BLaER1 treated with 17β-estradiol and CSF1 and Interleukin-3, amounts not matched to agents 10 nM and 100 nM (cell line): Measurements from ENCODE around the gene TRIM14.
"Not testable (repeated sequence)": the region's sequence is repeated elsewhere in the genome, so short reads cannot be mapped to it uniquely, and the experiment has no call there.

Source experiments
- H3K27ac ChIP-seq, 11 experiments: shearing (Covaris generic); formaldehyde crosslinking; 2 replicates each; pipeline ENCODE4 v1.8.1; 2022
- H3K27me3 ChIP-seq, 11 experiments: shearing (Covaris generic); formaldehyde crosslinking; 2 replicates each; pipeline ENCODE4 v1.8.1; 2022
- H3K36me3 ChIP-seq, 11 experiments: shearing (Covaris generic); formaldehyde crosslinking; 2 replicates each; pipeline ENCODE4 v1.8.1; 2022
- H3K4me1 ChIP-seq, 10 experiments: shearing (Covaris generic); formaldehyde crosslinking; 2 replicates each; pipeline ENCODE4 v1.8.1; 2022
- H3K4me2 ChIP-seq, 11 experiments: shearing (Covaris generic); formaldehyde crosslinking; 2 replicates each; pipeline ENCODE4 v1.8.1; 2022
- H3K4me3 ChIP-seq, 10 experiments: shearing (Covaris generic); formaldehyde crosslinking; 2 replicates each; pipeline ENCODE4 v1.8.1; 2022
- H3K9ac ChIP-seq, 11 experiments: shearing (Covaris generic); formaldehyde crosslinking; 2 replicates each; pipeline ENCODE4 v1.8.1; 2022
- H3K9me3 ChIP-seq, 11 experiments: shearing (Covaris generic); formaldehyde crosslinking; replicated peaks in 1 of 11; 2 replicates each; pipeline ENCODE4 v1.8.1; 2022
- H4K20me1 ChIP-seq, 11 experiments: shearing (Covaris generic); formaldehyde crosslinking; 2 replicates each; pipeline ENCODE4 v1.8.1; 2022
- Cebpa-rat ChIP-seq, 11 experiments: shearing (Covaris generic); IDR thresholded peaks; 2 replicates each; pipeline ENCODE4 v1.8.1; 2022

TRIM14 gene

GRCh38 chr9:98034593-98035546 is 84.2 kb downstream of the TRIM14 start:
- Histone ChIP-seq H3K9ac (no peak overlapping the region), H4K20me1 (no peaks in the 10 kb centered on the region), H3K9me3 (no peaks in the 10 kb centered on the region), H3K36me3 (no peaks in the 10 kb centered on the region), H3K4me1 (peaks cover 26 to 38% (median 32%) of the 10 kb centered on the region in 10 experiments), H3K4me3 (no peak overlapping the region), H3K4me2 (peak overlapping the region in 10 of 11 experiments; percentile 12 to 57 (median 40); a peak in 17 of 22 replicates), H3K27me3 (no peaks in the 10 kb centered on the region), H3K27ac (no peak overlapping the region)
- TF ChIP-seq Cebpa-rat (IDR thresholded peaks at IDR 0.05): no peak

GRCh38 chr9:98031935-98032334 is 87.1 kb downstream of the TRIM14 start:
- Histone ChIP-seq H4K20me1 (no peaks in the 10 kb centered on the region), H3K4me1 (peaks cover 10 to 14% (median 13%) of the 10 kb centered on the region in 10 experiments; a peak in 19 of 20 replicates), H3K36me3 (no peaks in the 10 kb centered on the region), H3K9me3 (no peaks in the 10 kb centered on the region), H3K4me2 (no peak overlapping the region), H3K4me3 (no peak overlapping the region), H3K27ac (no peak overlapping the region), H3K27me3 (no peaks in the 10 kb centered on the region), H3K9ac (no peak overlapping the region)
- no peak for TF ChIP-seq Cebpa-rat (IDR thresholded peaks at IDR 0.05)

GRCh38 chr9:98031169-98031568 is 87.9 kb downstream of the TRIM14 start:
- TF ChIP-seq Cebpa-rat (IDR thresholded peaks at IDR 0.05): no peak
- Histone ChIP-seq H3K36me3 (peaks cover 0 to 6% (median 0%) of the 10 kb centered on the region in 11 experiments; a peak in 3 of 22 replicates), H3K4me3 (no peak overlapping the region), H3K4me1 (peaks cover 10 to 14% (median 12%) of the 10 kb centered on the region in 10 experiments; a peak in 19 of 20 replicates), H3K9me3 (no peaks in the 10 kb centered on the region), H3K27ac (no peak overlapping the region), H4K20me1 (no peaks in the 10 kb centered on the region), H3K9ac (no peak overlapping the region), H3K4me2 (no peak overlapping the region), H3K27me3 (no peaks in the 10 kb centered on the region)

GRCh38 chr9:98024702-98025101 is 94.3 kb downstream of the TRIM14 start:
- Histone ChIP-seq H3K4me3 (no peak overlapping the region), H3K27me3 (no peaks in the 10 kb centered on the region), H3K9me3 (no peaks in the 10 kb centered on the region), H3K4me1 (peaks cover 0 to 6% (median 0%) of the 10 kb centered on the region in 10 experiments; a peak in 1 of 20 replicates), H3K36me3 (peaks cover 4 to 35% (median 23%) of the 10 kb centered on the region in 11 experiments; a peak in 20 of 22 replicates), H3K27ac (no peak overlapping the region), H3K4me2 (no peak overlapping the region), H3K9ac (no peak overlapping the region), H4K20me1 (peaks cover 0 to 31% (median 11%) of the 10 kb centered on the region in 11 experiments; a peak in 11 of 22 replicates)
- TF ChIP-seq Cebpa-rat (IDR thresholded peaks at IDR 0.05): no peak

GRCh38 chr9:98022447-98022846 is 96.6 kb downstream of the TRIM14 start:
- Histone ChIP-seq H4K20me1 (peaks cover 0 to 52% (median 32%) of the 10 kb centered on the region in 11 experiments; a peak in 14 of 22 replicates), H3K4me3 (no peak overlapping the region), H3K9me3 (no peaks in the 10 kb centered on the region), H3K9ac (no peak overlapping the region), H3K4me2 (no peak overlapping the region), H3K36me3 (peaks cover 26 to 57% (median 45%) of the 10 kb centered on the region in 11 experiments), H3K4me1 (peaks cover 0 to 6% (median 0%) of the 10 kb centered on the region in 10 experiments; a peak in 1 of 20 replicates), H3K27ac (no peak overlapping the region), H3K27me3 (no peaks in the 10 kb centered on the region)
- TF ChIP-seq Cebpa-rat (IDR thresholded peaks at IDR 0.05): no peak

GRCh38 chr9:98021306-98022040 is 97.5 kb downstream of the TRIM14 start:
- Histone ChIP-seq H3K36me3 (peaks cover 36 to 65% (median 55%) of the 10 kb centered on the region in 11 experiments), H3K9ac (no peak overlapping the region), H3K27me3 (no peaks in the 10 kb centered on the region), H3K27ac (no peak overlapping the region), H3K4me1 (peaks cover 0 to 6% (median 0%) of the 10 kb centered on the region in 10 experiments; a peak in 1 of 20 replicates), H3K9me3 (no peaks in the 10 kb centered on the region), H4K20me1 (peaks cover 0 to 60% (median 37%) of the 10 kb centered on the region in 11 experiments; a peak in 16 of 22 replicates), H3K4me2 (no peak overlapping the region), H3K4me3 (no peak overlapping the region)
- TF ChIP-seq Cebpa-rat (IDR thresholded peaks at IDR 0.05): no peak

GRCh38 chr9:98020476-98021145 is 98.4 kb downstream of the TRIM14 start:
- no peak overlapping the region for H3K4me3 ChIP-seq
- H3K9me3 ChIP-seq: no peaks in the 10 kb centered on the region
- H3K4me2 ChIP-seq: no peak overlapping the region
- no peaks in the 10 kb centered on the region for H3K4me1 ChIP-seq
- TF ChIP-seq Cebpa-rat (IDR thresholded peaks at IDR 0.05): no peak
- H3K9ac ChIP-seq: peak overlapping the region in 1 of 11 experiments; percentile 5; a peak in 1 of 22 replicates
- peaks cover 45 to 72% (median 63%) of the 10 kb centered on the region in 11 experiments for H3K36me3 ChIP-seq
- H4K20me1 ChIP-seq: peaks cover 0 to 68% (median 37%) of the 10 kb centered on the region in 11 experiments; a peak in 16 of 22 replicates
- H3K27me3 ChIP-seq: no peaks in the 10 kb centered on the region
- H3K27ac ChIP-seq: no peak overlapping the region

GRCh38 chr9:98019869-98020268 is 99.2 kb downstream of the TRIM14 start:
- H3K4me1 ChIP-seq, H3K27ac ChIP-seq, H3K4me2 ChIP-seq, H3K9ac ChIP-seq, H3K4me3 ChIP-seq, H3K27me3 ChIP-seq, H3K9me3 ChIP-seq: not testable (repeated sequence)
- Histone ChIP-seq H4K20me1 (peaks cover 0 to 75% (median 38%) of the 10 kb centered on the region in 11 experiments; a peak in 16 of 22 replicates), H3K36me3 (peaks cover 52 to 80% (median 70%) of the 10 kb centered on the region in 11 experiments)
